B cell (primary cell): Measurements from ENCODE around the gene NPIPA7. TPM values are rescaled to one million over a fixed set of nuclear protein-coding genes. Genes with fewer than 3 reads are reported as not detected.
"Not testable (repeated sequence)": the region's sequence is repeated elsewhere in the genome, so short reads cannot be mapped to it uniquely, and the experiment has no call there.

ENCODE experiments used
- ATAC-seq: fragments of 200-7000 bp; cut with Tn5 transposase; one replicate; pipeline ENCODE4 v1.10.0; 2021; ENCODE audit warnings: low read depth, mild to moderate bottlenecking, moderate number of reproducible peaks, moderate library complexity
- CTCF ChIA-PET: fragments of 350-600 bp; sonication (Branson Sonifier 250); formaldehyde crosslinking; loops from one replicate; lab custom pipeline; 2021; ENCODE audit warnings: antibody characterized with exemption, inconsistent platforms; lab: Charles Lee
- POLR2A ChIA-PET: fragments of 350-600 bp; sonication (Branson Sonifier 250); formaldehyde crosslinking; loops from one replicate; lab custom pipeline; 2021; ENCODE audit warnings: antibody characterized with exemption; lab: Charles Lee
- DNase-seq: peaks from one replicate; pipeline ENCODE4 v3.0.0; 2013
- H2AFZ ChIP-seq: 2 replicates; pipeline ENCODE4 v1.6.1; 2012; ENCODE audit warnings: mild to moderate bottlenecking, low read depth, low read length; ENCODE audit not compliant: insufficient read depth, poor library complexity, severe bottlenecking
- H3K27ac ChIP-seq, 2 donors: 1 replicate in 1 of 2; 2 replicates in 1 of 2; pipeline ENCODE4 v1.5.1; 2012 to 2013; ENCODE audit warnings: low read length in 2 of 2, mild to moderate bottlenecking in 2 of 2, moderate library complexity in 1 of 2
- H3K27me3 ChIP-seq, 4 experiments: fragments of 200-600 bp in 1 of 4; sonication (generic) in 1 of 4; replicated peaks in 1 of 4; 1 replicate in 2 of 4; 2 replicates in 2 of 4; pipeline versions ENCODE4 v1.6.1 to v1.7.0; 2013 to 2016; ENCODE audit warnings: low read length in 3 of 4, mild to moderate bottlenecking in 2 of 4, mixed read lengths in 1 of 4, moderate library complexity in 1 of 4; ENCODE audit not compliant: insufficient read depth in 4 of 4, control insufficient read depth in 3 of 4; ENCODE audit errors: control extremely low read depth in 1 of 4
- H3K36me3 ChIP-seq, 2 experiments: replicated peaks in 1 of 2; 1 replicate in 1 of 2; 2 replicates in 1 of 2; pipeline versions ENCODE4 v1.6.1 to v1.7.1; 2013; ENCODE audit warnings: low read length in 1 of 2; ENCODE audit not compliant: insufficient read depth in 2 of 2, control insufficient read depth in 1 of 2; ENCODE audit errors: control extremely low read depth in 1 of 2, extremely low read depth in 1 of 2
- H3K4me1 ChIP-seq, 2 donors: fragments of 200-600 bp in 1 of 2; sonication (generic) in 1 of 2; 1 replicate in 1 of 2; 2 replicates in 1 of 2; pipeline versions ENCODE4 v1.5.1 to v1.6.1; 2013 to 2017; ENCODE audit warnings: low read length in 2 of 2; ENCODE audit not compliant: control insufficient read depth in 2 of 2, insufficient read depth in 2 of 2
- H3K4me2 ChIP-seq: replicated peaks from 2 replicates; pipeline ENCODE3; 2012; ENCODE audit warnings: mild to moderate bottlenecking, low read depth, low read length; ENCODE audit not compliant: poor library complexity, severe bottlenecking
- H3K4me3 ChIP-seq, 5 experiments: fragments of 200-600 bp in 1 of 5; sonication (generic) in 1 of 5; 1 replicate in 3 of 5; 2 replicates in 2 of 5; pipeline versions ENCODE4 v1.5.1 to v1.7.0; 2011 to 2016; ENCODE audit warnings: low read length in 4 of 5, mild to moderate bottlenecking in 4 of 5, low read depth in 2 of 5, control low read depth in 1 of 5, moderate library complexity in 1 of 5; ENCODE audit not compliant: insufficient read depth in 1 of 5; ENCODE audit errors: control extremely low read depth in 1 of 5, extremely low read depth in 1 of 5
- H3K79me2 ChIP-seq: fragments of 200-600 bp; sonication (generic); one replicate; pipeline ENCODE4 v1.6.0; 2016; ENCODE audit warnings: low read length; ENCODE audit not compliant: control insufficient read depth, insufficient read depth
- H3K9ac ChIP-seq: fragments of 200-600 bp; sonication (generic); 2 replicates; pipeline ENCODE4 v1.6.1; 2017; ENCODE audit warnings: mild to moderate bottlenecking, low read length, moderate library complexity
- H3K9me3 ChIP-seq, 3 donors: one replicate each; pipeline versions ENCODE4 v1.6.1 to v1.7.1; 2013; ENCODE audit warnings: low read length in 2 of 3; ENCODE audit not compliant: control insufficient read depth in 2 of 3, insufficient read depth in 1 of 3; ENCODE audit errors: control extremely low read depth in 1 of 3
- H4K20me1 ChIP-seq: 2 replicates; pipeline ENCODE4 v1.6.0; 2012; ENCODE audit warnings: mild to moderate bottlenecking, low read length; ENCODE audit not compliant: insufficient read depth, control insufficient read depth, poor library complexity, severe bottlenecking
- H3K27ac Mint-ChIP-seq: one replicate; pipeline ENCODE4 v1.8.0; 2021; ENCODE audit warnings: mixed read lengths
- H3K27me3 Mint-ChIP-seq: one replicate; pipeline ENCODE4 v1.8.0; 2021; ENCODE audit warnings: mixed read lengths
- H3K4me1 Mint-ChIP-seq: one replicate; pipeline ENCODE4 v1.8.0; 2021; ENCODE audit warnings: mixed read lengths
- H3K4me3 Mint-ChIP-seq: one replicate; pipeline ENCODE4 v1.8.0; 2021; ENCODE audit warnings: mixed read lengths
- H3K9me3 Mint-ChIP-seq: one replicate; pipeline ENCODE4 v1.8.0; 2022; ENCODE audit warnings: mixed read lengths; ENCODE audit not compliant: insufficient read depth
- WGBS: methylation state at CpG from one replicate; pipeline ENCODE4 v1.1.5; 2013; ENCODE audit warnings: missing lambda C conversion rate; ENCODE audit not compliant: insufficient coverage; 5-methylcytosine and 5-hydroxymethylcytosine counted together
- intact Hi-C: fragments of 100-400 bp; cut with micrococcal nuclease; formaldehyde crosslinking; loops from one replicate; pipeline ENCODE4 v1.10.0; 2022
- polyA plus RNA-seq: library from polyadenylated mRNA; depleted of rRNA; stranded (reverse); fragments of >200 nt; gene quantifications from 2 replicates; pipeline ENCODE4 v1.2.3, GENCODE V29; 2012
- total RNA-seq, 2 donors: library from RNA; stranded (reverse); fragments of 120-200 nt in 1 of 2; gene quantifications; 1 replicate in 1 of 2; 2 replicates in 1 of 2; pipeline versions ENCODE4 v1.2.3 to v1.2.4, GENCODE V29; 2013 to 2022

Gene NPIPA7
- total and polyA plus RNA-seq, 2 donors (not counting 1 experiment from before 2014, with no cell fraction given), result 11.1 to 26.8 TPM

- ATAC-seq, H3K79me2 ChIP-seq, H3K4me2 ChIP-seq, CTCF ChIA-PET, H2AFZ ChIP-seq, H3K27ac Mint-ChIP-seq, H3K4me1 ChIP-seq, H3K4me3 Mint-ChIP-seq, POLR2A ChIA-PET, H3K27me3 Mint-ChIP-seq, H3K27ac ChIP-seq, H3K9ac ChIP-seq, intact Hi-C loops, H3K9me3 ChIP-seq, H3K4me1 Mint-ChIP-seq, H3K36me3 ChIP-seq, DNase-seq, H3K9me3 Mint-ChIP-seq, H3K4me3 ChIP-seq, H3K27me3 ChIP-seq, H4K20me1 ChIP-seq: not testable (repeated sequence)
- no CpG with 5 or more reads among the region's 43 CpGs for WGBS
Measured at GRCh38 chr16:16371136-16371735, 7.7 kb upstream of the NPIPA7 start.

DNA sequence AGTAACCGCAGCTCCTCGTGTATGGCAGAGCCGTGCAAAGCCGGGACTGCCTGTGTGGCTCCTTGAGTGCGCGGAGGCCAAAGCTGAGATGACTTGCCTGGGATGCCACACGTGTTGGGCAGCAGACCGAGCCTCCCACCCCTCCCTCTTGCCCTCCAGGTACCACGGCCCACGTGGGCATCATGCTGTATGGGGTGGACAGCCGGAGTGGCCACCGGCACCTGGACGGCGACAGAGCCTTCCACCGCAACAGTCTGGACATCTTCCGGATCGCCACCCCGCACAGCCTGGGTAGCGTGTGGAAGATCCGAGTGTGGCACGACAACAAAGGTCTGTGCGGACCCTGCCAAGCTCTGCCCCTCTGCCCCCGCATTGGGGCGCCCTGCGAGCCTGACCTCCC, 4.7 kb upstream of the NPIPA7 start:
- H3K27ac Mint-ChIP-seq, result not testable (repeated sequence)

GRCh38 chr16:16399685-16400084, 20.7 kb downstream of the NPIPA7 start:
- H3K4me2 ChIP-seq, H3K9me3 ChIP-seq, H3K27me3 Mint-ChIP-seq, H3K4me3 Mint-ChIP-seq, CTCF ChIA-PET, H3K27me3 ChIP-seq, H3K4me1 Mint-ChIP-seq, DNase-seq, H3K27ac Mint-ChIP-seq, H3K4me1 ChIP-seq, H3K9me3 Mint-ChIP-seq, H3K79me2 ChIP-seq, intact Hi-C loops, ATAC-seq, H3K9ac ChIP-seq, H2AFZ ChIP-seq, POLR2A ChIA-PET, H3K4me3 ChIP-seq, H4K20me1 ChIP-seq, H3K27ac ChIP-seq, H3K36me3 ChIP-seq: not testable (repeated sequence)
- WGBS, result no CpG with 5 or more reads among the region's 6 CpGs

More for the DNA sequence above, 4.7 kb upstream of the NPIPA7 start:
- H3K9ac ChIP-seq, H3K9me3 ChIP-seq, H3K27me3 Mint-ChIP-seq, H2AFZ ChIP-seq, POLR2A ChIA-PET, H3K79me2 ChIP-seq, H3K9me3 Mint-ChIP-seq, CTCF ChIA-PET, H4K20me1 ChIP-seq, H3K4me1 ChIP-seq, H3K4me1 Mint-ChIP-seq, DNase-seq, ATAC-seq, intact Hi-C loops, H3K27ac ChIP-seq, H3K27me3 ChIP-seq, H3K4me3 ChIP-seq, H3K4me3 Mint-ChIP-seq, H3K4me2 ChIP-seq, H3K36me3 ChIP-seq: not testable (repeated sequence)
- WGBS, result no CpG with 5 or more reads among the region's 25 CpGs

DNA sequence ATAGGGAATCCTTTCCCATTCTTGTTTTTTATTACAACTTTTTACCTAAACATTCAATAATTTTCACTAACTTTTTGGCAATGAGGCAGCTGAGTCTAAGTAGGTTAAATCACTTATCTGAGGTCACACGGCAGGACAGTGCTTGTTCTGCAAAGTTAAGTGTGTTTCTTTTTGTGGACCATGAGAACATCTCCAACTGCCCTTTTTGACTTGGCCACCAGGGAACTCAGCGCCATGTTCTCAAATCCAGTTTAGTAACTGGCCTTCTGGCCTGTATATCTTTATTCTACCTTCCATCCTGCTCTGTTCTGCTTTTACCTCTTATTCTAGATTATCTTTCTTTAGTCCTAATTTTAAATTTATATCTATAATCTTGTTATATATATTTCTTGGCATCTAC, 23.4 kb downstream of the NPIPA7 start:
- H3K4me3 ChIP-seq, H3K27me3 Mint-ChIP-seq, H3K9me3 ChIP-seq, H3K4me1 ChIP-seq, H3K27me3 ChIP-seq, H3K4me3 Mint-ChIP-seq, DNase-seq, H3K4me1 Mint-ChIP-seq, H3K4me2 ChIP-seq, H3K36me3 ChIP-seq, POLR2A ChIA-PET, H4K20me1 ChIP-seq, CTCF ChIA-PET, H3K9me3 Mint-ChIP-seq, intact Hi-C loops, H2AFZ ChIP-seq, H3K27ac Mint-ChIP-seq, H3K9ac ChIP-seq, H3K27ac ChIP-seq, ATAC-seq, H3K79me2 ChIP-seq: not testable (repeated sequence)
- WGBS, result no CpG with 5 or more reads among the region's 2 CpGs
